MM.1S (cell line): ENCODE measurements around the gene CCT5.

Source experiments
- DNase-seq: peaks from one replicate; pipeline ENCODE4 v3.0.0-alpha.2; 2015
- H2AFZ ChIP-seq: fragments of 300-600 bp; sonication (generic); 2 replicates; pipeline ENCODE4 v1.6.0; 2016; ENCODE audit warnings: antibody characterized with exemption, low read length
- H3F3A ChIP-seq: fragments of 300-600 bp; sonication (generic); 2 replicates; pipeline ENCODE4 v1.6.1; 2016; ENCODE audit warnings: mild to moderate bottlenecking, antibody characterized with exemption, low read length, moderate library complexity, mixed read lengths; ENCODE audit not compliant: insufficient read depth
- H3K27ac ChIP-seq: fragments of 300-600 bp; sonication (generic); 2 replicates; pipeline ENCODE4 v1.5.1; 2016; ENCODE audit warnings: mild to moderate bottlenecking, low read length
- H3K27me3 ChIP-seq: fragments of 300-600 bp; sonication (generic); replicated peaks from 2 replicates; pipeline ENCODE4 v1.6.0; 2016; ENCODE audit warnings: low read length; ENCODE audit not compliant: insufficient read depth
- H3K36me3 ChIP-seq: fragments of 300-600 bp; sonication (generic); replicated peaks from 2 replicates; pipeline ENCODE4 v1.6.1; 2016; ENCODE audit warnings: mild to moderate bottlenecking, low read length, mixed read lengths; ENCODE audit not compliant: insufficient read depth
- H3K4me1 ChIP-seq: fragments of 300-600 bp; sonication (generic); 2 replicates; pipeline ENCODE4 v1.6.1; 2016; ENCODE audit warnings: low read length, mixed read lengths
- H3K4me2 ChIP-seq: fragments of 300-600 bp; sonication (generic); 2 replicates; pipeline ENCODE4 v1.6.0; 2016; ENCODE audit warnings: low read depth, low read length
- H3K4me3 ChIP-seq: fragments of 300-600 bp; sonication (generic); 2 replicates; pipeline ENCODE4 v1.5.1; 2016; ENCODE audit warnings: low read length, mixed read lengths
- H3K79me2 ChIP-seq: fragments of 300-600 bp; sonication (generic); 2 replicates; pipeline ENCODE4 v1.6.1; 2016; ENCODE audit warnings: mixed run types, low read length, mixed read lengths
- H3K9ac ChIP-seq: fragments of 300-600 bp; sonication (generic); 2 replicates; pipeline ENCODE4 v1.6.1; 2016; ENCODE audit warnings: low read length, mixed read lengths
- H3K9me2 ChIP-seq: fragments of 300-600 bp; sonication (generic); replicated peaks from 2 replicates; pipeline ENCODE4 v1.6.1; 2016; ENCODE audit warnings: mild to moderate bottlenecking, low read length, mixed read lengths; ENCODE audit not compliant: insufficient read depth
- H3K9me3 ChIP-seq: fragments of 300-600 bp; sonication (generic); replicated peaks from 2 replicates; pipeline ENCODE4 v1.6.1; 2016; ENCODE audit warnings: mild to moderate bottlenecking, low read length, mixed read lengths; ENCODE audit not compliant: insufficient read depth
- H4K20me1 ChIP-seq: fragments of 300-600 bp; sonication (generic); 2 replicates; pipeline ENCODE4 v1.6.1; 2016; ENCODE audit warnings: mild to moderate bottlenecking, low read length, moderate library complexity, mixed read lengths; ENCODE audit not compliant: insufficient read depth
- EZH2 ChIP-seq: fragments of 300-600 bp; sonication (generic); optimal IDR thresholded peaks from 2 replicates; pipeline ENCODE3; 2017; ENCODE audit warnings: low read depth, mild to moderate bottlenecking, antibody characterized with exemption, low read length, mixed read lengths
- EZH2phosphoT487 ChIP-seq: fragments of 300-600 bp; sonication (generic); IDR thresholded peaks from 2 replicates; pipeline ENCODE4 v1.6.1; 2018; ENCODE audit warnings: antibody characterized with exemption, low read length
- TF ChIP-seq, protein P1 (sequence below): fragments of 300-600 bp; sonication (generic); IDR thresholded peaks from 2 replicates; pipeline ENCODE4 v1.5.1; 2016; ENCODE audit warnings: antibody characterized with exemption, low read length, mixed read lengths

The CCT5 gene

DNA sequence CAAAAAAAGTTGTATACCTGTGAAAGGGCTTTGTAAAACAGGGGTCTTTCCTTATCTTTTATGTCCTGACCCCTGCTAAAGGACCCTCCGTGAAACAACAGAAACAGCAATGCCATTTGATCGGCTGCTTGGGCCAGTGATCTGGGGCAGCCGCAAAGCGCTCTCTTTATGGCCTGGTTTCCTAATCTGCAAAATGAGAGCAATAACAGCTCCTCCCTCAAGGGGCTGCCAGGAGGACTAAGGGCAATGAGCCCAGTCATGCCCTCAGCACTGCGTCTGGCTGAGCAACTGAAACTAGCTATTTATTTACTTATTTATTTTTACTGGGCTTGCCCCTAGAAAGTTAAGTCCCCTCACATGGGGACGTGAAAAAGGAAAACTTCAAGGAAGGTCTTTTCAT is 39.3 kb downstream of the CCT5 start:
- H3K79me2 ChIP-seq = 0 out of 2 replicates have a peak, but pooled peaks cover 5% of the 10 kb centered on the region
- H3K27me3 ChIP-seq = no peaks in the 10 kb centered on the region
- H3K9ac ChIP-seq = peak overlapping the region; percentile 26; the same call in 1 of the 2 replicates
- H3K27ac ChIP-seq = peak overlapping the region; percentile 87; the same call in 1 of the 2 replicates
- DNase-seq = peak; percentile 29
- H3K9me2 ChIP-seq = no peaks in the 10 kb centered on the region
- peak overlapping the region; percentile 84 for H3K4me2 ChIP-seq
- peak overlapping the region; percentile 44; the same call in 1 of the 2 replicates for H2AFZ ChIP-seq
- H3K4me1 ChIP-seq = peaks cover 30% of the 10 kb centered on the region
- no peaks in the 10 kb centered on the region for H3K36me3 ChIP-seq
- TF ChIP-seq EZH2phosphoT487 (no peak), EZH2 (no peak)
- TF ChIP-seq, protein P1, sequence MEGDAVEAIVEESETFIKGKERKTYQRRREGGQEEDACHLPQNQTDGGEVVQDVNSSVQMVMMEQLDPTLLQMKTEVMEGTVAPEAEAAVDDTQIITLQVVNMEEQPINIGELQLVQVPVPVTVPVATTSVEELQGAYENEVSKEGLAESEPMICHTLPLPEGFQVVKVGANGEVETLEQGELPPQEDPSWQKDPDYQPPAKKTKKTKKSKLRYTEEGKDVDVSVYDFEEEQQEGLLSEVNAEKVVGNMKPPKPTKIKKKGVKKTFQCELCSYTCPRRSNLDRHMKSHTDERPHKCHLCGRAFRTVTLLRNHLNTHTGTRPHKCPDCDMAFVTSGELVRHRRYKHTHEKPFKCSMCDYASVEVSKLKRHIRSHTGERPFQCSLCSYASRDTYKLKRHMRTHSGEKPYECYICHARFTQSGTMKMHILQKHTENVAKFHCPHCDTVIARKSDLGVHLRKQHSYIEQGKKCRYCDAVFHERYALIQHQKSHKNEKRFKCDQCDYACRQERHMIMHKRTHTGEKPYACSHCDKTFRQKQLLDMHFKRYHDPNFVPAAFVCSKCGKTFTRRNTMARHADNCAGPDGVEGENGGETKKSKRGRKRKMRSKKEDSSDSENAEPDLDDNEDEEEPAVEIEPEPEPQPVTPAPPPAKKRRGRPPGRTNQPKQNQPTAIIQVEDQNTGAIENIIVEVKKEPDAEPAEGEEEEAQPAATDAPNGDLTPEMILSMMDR = no peak; the same call in 1 of the 2 replicates
- H3K4me3 ChIP-seq = no peak overlapping the region
- H3K9me3 ChIP-seq = no peaks in the 10 kb centered on the region
- peaks cover 19% of the 10 kb centered on the region for H3F3A ChIP-seq
- no peaks in the 10 kb centered on the region for H4K20me1 ChIP-seq

DNA sequence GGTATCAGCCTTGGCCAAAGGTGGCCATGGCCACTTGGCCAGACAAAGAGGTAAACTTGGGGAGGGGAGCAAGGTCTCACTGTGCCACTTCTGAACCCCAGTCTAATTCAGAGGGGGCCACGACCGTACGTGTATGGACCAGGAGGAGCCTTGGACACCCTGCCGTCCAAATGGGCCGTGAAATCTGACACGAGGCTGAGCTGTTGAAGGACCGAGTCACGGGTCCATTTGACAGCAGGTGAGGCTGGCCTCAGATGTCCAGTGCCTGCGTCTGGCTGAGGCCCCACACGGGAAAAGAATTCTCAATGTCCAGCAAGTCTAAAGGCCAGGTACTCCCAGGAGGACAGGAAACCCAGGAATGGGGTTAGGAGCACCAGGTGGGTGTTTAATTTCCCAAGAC is 39.9 kb downstream of the CCT5 start:
- peaks cover 13% of the 10 kb centered on the region for H3F3A ChIP-seq
- H3K9me2 ChIP-seq = no peaks in the 10 kb centered on the region
- H3K79me2 ChIP-seq = 0 out of 2 replicates have a peak, but pooled peaks cover 5% of the 10 kb centered on the region
- no peak overlapping the region for H3K9ac ChIP-seq
- H3K4me3 ChIP-seq = no peak overlapping the region
- H3K36me3 ChIP-seq = no peaks in the 10 kb centered on the region
- H3K4me2 ChIP-seq = no peak overlapping the region
- no peaks in the 10 kb centered on the region for H3K27me3 ChIP-seq
- no peak overlapping the region for H2AFZ ChIP-seq
- peaks cover 30% of the 10 kb centered on the region for H3K4me1 ChIP-seq
- no peak for DNase-seq
- H3K27ac ChIP-seq = no peak overlapping the region
- no peaks in the 10 kb centered on the region for H3K9me3 ChIP-seq
- TF ChIP-seq EZH2phosphoT487 (no peak), EZH2 (no peak)
- TF ChIP-seq, protein P1 = no peak
- no peaks in the 10 kb centered on the region for H4K20me1 ChIP-seq

DNA sequence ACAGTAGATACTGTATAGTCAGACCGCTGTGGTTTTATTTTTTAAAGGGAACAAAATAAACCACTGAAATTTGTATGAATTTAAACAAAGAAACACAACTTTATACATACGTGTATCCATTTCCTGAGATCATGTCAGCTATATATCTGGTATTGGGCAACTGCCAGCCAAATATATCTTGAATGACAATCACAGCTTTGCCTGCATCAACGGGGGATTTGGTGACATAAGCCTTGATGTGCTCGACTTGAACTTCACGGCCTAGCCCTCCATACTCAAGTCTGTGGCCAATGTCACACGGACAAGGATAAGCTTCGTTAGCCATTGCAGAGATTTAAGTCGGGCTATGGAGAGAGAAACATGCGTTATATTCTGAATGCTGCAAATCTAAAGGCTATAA is 40.4 kb downstream of the CCT5 start:
- no peak for TF ChIP-seq EZH2
- TF ChIP-seq, protein P1 = no peak
- no peak for TF ChIP-seq EZH2phosphoT487
- Histone ChIP-seq H4K20me1 (no peaks in the 10 kb centered on the region), H3K9ac (no peak overlapping the region), H3K79me2 (0 out of 2 replicates have a peak, but pooled peaks cover 5% of the 10 kb centered on the region), H3K36me3 (no peaks in the 10 kb centered on the region), H2AFZ (no peak overlapping the region), H3K9me2 (no peaks in the 10 kb centered on the region), H3K27ac (no peak overlapping the region), H3K9me3 (no peaks in the 10 kb centered on the region), H3K4me3 (no peak overlapping the region), H3K4me1 (peaks cover 30% of the 10 kb centered on the region), H3K27me3 (no peaks in the 10 kb centered on the region), H3F3A (peaks cover 12% of the 10 kb centered on the region), H3K4me2 (no peak overlapping the region)
- DNase-seq = no peak
